Endothelial cell of umbilical vein (primary cell): ENCODE data around the gene TGM3. TPM values are rescaled to one million over a fixed set of nuclear protein-coding genes. Genes with fewer than 3 reads are reported as not detected.

ENCODE experiments used
- BruUV-seq: library from RNA; stranded (reverse); fragments of 400-500 nt; replicated peaks from 2 replicates; lab custom pipeline; 2021; lab: Mats Ljungman, UMichigan
- CTCF ChIA-PET: fragments of 300-600, 350-600 bp; sonication (Branson Sonifier 250); formaldehyde crosslinking; loops from one replicate; lab custom pipeline; 2021; ENCODE audit warnings: antibody characterized with exemption, inconsistent platforms; lab: Charles Lee
- POLR2A ChIA-PET: fragments of 300-600, 350-600 bp; sonication (Branson Sonifier 250); formaldehyde crosslinking; loops from one replicate; lab custom pipeline; 2021; ENCODE audit warnings: antibody characterized with exemption, inconsistent platforms; lab: Charles Lee
- DNase-seq: peaks from one replicate; pipeline ENCODE4 v3.0.0-alpha.2; 2011; ENCODE audit warnings: low read depth, low spot score
- FAIRE-seq: peaks from 2 replicates; lab custom pipeline; 2011; peaks lifted over from hg19 to GRCh38; lab: Jason Lieb, UNC
- H2AFZ ChIP-seq: 2 replicates; pipeline ENCODE4 v1.6.0; 2012; ENCODE audit warnings: low read depth, low read length, control low read depth, inconsistent platforms
- H3K27ac ChIP-seq: 2 replicates; pipeline ENCODE4 v1.5.1; 2011; ENCODE audit warnings: low read depth, mild to moderate bottlenecking, control low read depth, low read length, moderate library complexity; ENCODE audit not compliant: insufficient read depth
- H3K27me3 ChIP-seq, 2 experiments: 2 replicates each; pipeline versions ENCODE4 v1.6.0 to v1.6.1; 2011; ENCODE audit warnings: low read length in 2 of 2, mixed read lengths in 1 of 2; ENCODE audit not compliant: control insufficient read depth in 2 of 2, insufficient read depth in 2 of 2
- H3K36me3 ChIP-seq, 2 experiments: 2 replicates in 1 of 2; 3 replicates in 1 of 2; pipeline ENCODE4 v1.5.1; 2011; ENCODE audit warnings: low read length in 2 of 2, mild to moderate bottlenecking in 1 of 2, moderate library complexity in 1 of 2; ENCODE audit not compliant: control insufficient read depth in 2 of 2, insufficient read depth in 2 of 2; ENCODE audit errors: extremely low read depth in 1 of 2
- H3K4me1 ChIP-seq: 3 replicates; pipeline ENCODE4 v1.5.1; 2011; ENCODE audit warnings: mild to moderate bottlenecking, low read length; ENCODE audit not compliant: control insufficient read depth, insufficient read depth; ENCODE audit errors: extremely low read depth
- H3K4me2 ChIP-seq: 2 replicates; pipeline ENCODE4 v1.6.1; 2011; ENCODE audit warnings: low read length, control low read depth, mixed read lengths; ENCODE audit not compliant: insufficient read depth
- H3K4me3 ChIP-seq, 3 experiments: fragments of 200-600 bp in 1 of 3; sonication (generic), shearing (Covaris generic) in 1 of 3; replicated peaks in 1 of 3; 2 replicates each; pipeline ENCODE4 v1.5.1; 2011 to 2016; ENCODE audit warnings: control low read depth in 3 of 3, low read length in 3 of 3, mild to moderate bottlenecking in 2 of 3, inconsistent platforms in 1 of 3, low read depth in 1 of 3, moderate library complexity in 1 of 3; ENCODE audit not compliant: insufficient read depth in 1 of 3
- H3K79me2 ChIP-seq: 2 replicates; pipeline ENCODE4 v1.6.0; 2012; ENCODE audit warnings: low read length, inconsistent platforms; ENCODE audit not compliant: control insufficient read depth, insufficient read depth
- H3K9ac ChIP-seq: replicated peaks from 2 replicates; pipeline ENCODE3; 2011; ENCODE audit warnings: low read length, control low read depth; ENCODE audit not compliant: insufficient read depth; ENCODE audit errors: extremely low read depth
- H3K9me1 ChIP-seq: replicated peaks from 3 replicates; pipeline ENCODE4 v1.6.0; 2011; ENCODE audit warnings: mild to moderate bottlenecking, low read length; ENCODE audit not compliant: control insufficient read depth, insufficient read depth; ENCODE audit errors: extremely low read depth
- H3K9me3 ChIP-seq: replicated peaks from 2 replicates; pipeline ENCODE4 v1.5.1; 2012; ENCODE audit warnings: low read length, inconsistent platforms; ENCODE audit not compliant: control insufficient read depth, insufficient read depth
- H4K20me1 ChIP-seq: replicated peaks from 2 replicates; pipeline ENCODE3; 2011; ENCODE audit warnings: mild to moderate bottlenecking, low read length; ENCODE audit not compliant: control insufficient read depth, insufficient read depth; ENCODE audit errors: extremely low read depth
- EZH2 ChIP-seq: IDR thresholded peaks from 2 replicates; pipeline ENCODE4 v1.6.1; 2012; ENCODE audit warnings: borderline replicate concordance, low read depth, mild to moderate bottlenecking, moderate library complexity, low read length, inconsistent platforms; ENCODE audit not compliant: severe bottlenecking
- FOS ChIP-seq: IDR thresholded peaks from 2 replicates; pipeline ENCODE4 v1.6.1; 2011; ENCODE audit warnings: mild to moderate bottlenecking, low read length, moderate library complexity, borderline replicate concordance; ENCODE audit not compliant: insufficient read depth
- GATA2 ChIP-seq: IDR thresholded peaks from 2 replicates; pipeline ENCODE4 v1.7.0; 2011; ENCODE audit warnings: low read depth, mild to moderate bottlenecking, moderate library complexity, mixed read lengths, low read length; ENCODE audit not compliant: insufficient read length, insufficient read depth
- JUN ChIP-seq: IDR thresholded peaks from 2 replicates; pipeline ENCODE4 v1.6.1; 2011; ENCODE audit warnings: borderline replicate concordance, low read depth; ENCODE audit not compliant: insufficient read length, insufficient read depth
- MYC ChIP-seq: IDR thresholded peaks from one replicate; pipeline ENCODE4 v1.6.1; 2011; ENCODE audit warnings: mild to moderate bottlenecking, low read depth, low read length
- POLR2A ChIP-seq: IDR thresholded peaks from 2 replicates; pipeline ENCODE4 v1.6.1; 2012; ENCODE audit warnings: low read depth, mild to moderate bottlenecking, control low read depth, low read length
- POLR2AphosphoS5 ChIP-seq: IDR thresholded peaks from 2 replicates; pipeline ENCODE4 v1.6.1; 2012; ENCODE audit warnings: low read depth, mild to moderate bottlenecking, control low read depth, low read length, moderate library complexity; ENCODE audit not compliant: insufficient read depth
- dilution Hi-C: fragments of 300-500 bp; cut with MboI; formaldehyde crosslinking; loops from one replicate; pipeline ENCODE4 v1.15.0; 2019; ENCODE audit warnings: low sequenced_read_pairs; ENCODE audit not compliant: extremely low pct_ligation_motif_present
- intact Hi-C: fragments of 100-400 bp; cut with micrococcal nuclease; formaldehyde crosslinking; loops from one replicate; pipeline ENCODE4 v1.10.0; 2022
- polyA plus RNA-seq, 4 experiments: library from polyadenylated mRNA; depleted of rRNA in 3 of 4; stranded (reverse) in 3 of 4; unstranded in 1 of 4; fragments of >200 nt; gene quantifications; 2 replicates each; pipeline versions ENCODE4 v1.2.1 to v1.2.3, GENCODE V29; 2011 to 2012; ENCODE audit warnings: missing spikeins in 1 of 4
- total RNA-seq: library from RNA; stranded (reverse); gene quantifications from 2 replicates; pipeline ENCODE4 v1.2.3, GENCODE V29; 2021
- TF ChIP-seq, protein P1 (sequence below), 2 donors: IDR thresholded peaks; 1 replicate in 1 of 2; 2 replicates in 1 of 2; pipeline ENCODE4 v1.5.1; 2011; ENCODE audit warnings: low read length in 2 of 2, mild to moderate bottlenecking in 2 of 2, moderate library complexity in 2 of 2, control low read depth in 1 of 2, inconsistent platforms in 1 of 2, low read depth in 1 of 2; ENCODE audit not compliant: insufficient read depth in 1 of 2; ENCODE audit errors: extremely low read depth in 1 of 2
- TF ChIP-seq, protein P2 (sequence below): IDR thresholded peaks from 2 replicates; pipeline ENCODE4 v1.6.1; 2011; ENCODE audit not compliant: insufficient read depth, insufficient read length

The TGM3 gene
- total and polyA plus RNA-seq, 2 donors (not counting 3 experiments of a cell fraction or from before 2014, with no cell fraction given): not detected

DNA sequence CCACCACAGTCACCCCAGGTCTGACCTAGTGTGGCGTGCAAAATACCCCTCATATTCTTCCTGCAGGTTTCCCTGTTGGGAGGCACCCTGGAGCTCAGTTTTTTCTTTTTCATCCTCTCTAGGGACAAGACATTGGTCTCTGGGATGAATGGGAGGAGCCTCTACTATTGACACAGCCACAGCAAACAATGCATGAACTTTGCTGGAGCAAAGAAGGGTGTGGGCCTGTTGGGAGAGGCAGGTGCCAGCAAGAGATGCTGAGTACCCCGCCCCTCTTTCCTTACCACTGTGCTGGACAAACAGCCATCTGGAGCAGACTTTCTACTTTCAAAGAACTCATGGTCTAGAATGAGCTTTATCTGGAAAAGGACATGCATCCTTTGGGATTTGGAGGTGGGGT, 10.1 kb downstream of the TGM3 start:
- CTCF ChIA-PET: no interaction called here
- dilution Hi-C loops: no loop called here
- FAIRE-seq: no peak

More for the DNA sequence above, 10.1 kb downstream of the TGM3 start:
- Histone ChIP-seq H3K79me2 (no peaks in the 10 kb centered on the region), H3K27ac (no peak overlapping the region), H3K9me1 (no peaks in the 10 kb centered on the region), H3K9me3 (no peaks in the 10 kb centered on the region), H3K9ac (no peak overlapping the region), H4K20me1 (no peaks in the 10 kb centered on the region), H2AFZ (no peak overlapping the region), H3K27me3 (no peaks in the 10 kb centered on the region), H3K4me2 (no peak overlapping the region), H3K4me1 (no peaks in the 10 kb centered on the region), H3K36me3 (no peaks in the 10 kb centered on the region), H3K4me3 (no peak overlapping the region)
- DNase-seq: no peak
- TF ChIP-seq JUN (no peak), GATA2 (no peak), EZH2 (no peak), MYC (no peak), POLR2AphosphoS5 (no peak), POLR2A (no peak), FOS (no peak)
- TF ChIP-seq, protein P1, sequence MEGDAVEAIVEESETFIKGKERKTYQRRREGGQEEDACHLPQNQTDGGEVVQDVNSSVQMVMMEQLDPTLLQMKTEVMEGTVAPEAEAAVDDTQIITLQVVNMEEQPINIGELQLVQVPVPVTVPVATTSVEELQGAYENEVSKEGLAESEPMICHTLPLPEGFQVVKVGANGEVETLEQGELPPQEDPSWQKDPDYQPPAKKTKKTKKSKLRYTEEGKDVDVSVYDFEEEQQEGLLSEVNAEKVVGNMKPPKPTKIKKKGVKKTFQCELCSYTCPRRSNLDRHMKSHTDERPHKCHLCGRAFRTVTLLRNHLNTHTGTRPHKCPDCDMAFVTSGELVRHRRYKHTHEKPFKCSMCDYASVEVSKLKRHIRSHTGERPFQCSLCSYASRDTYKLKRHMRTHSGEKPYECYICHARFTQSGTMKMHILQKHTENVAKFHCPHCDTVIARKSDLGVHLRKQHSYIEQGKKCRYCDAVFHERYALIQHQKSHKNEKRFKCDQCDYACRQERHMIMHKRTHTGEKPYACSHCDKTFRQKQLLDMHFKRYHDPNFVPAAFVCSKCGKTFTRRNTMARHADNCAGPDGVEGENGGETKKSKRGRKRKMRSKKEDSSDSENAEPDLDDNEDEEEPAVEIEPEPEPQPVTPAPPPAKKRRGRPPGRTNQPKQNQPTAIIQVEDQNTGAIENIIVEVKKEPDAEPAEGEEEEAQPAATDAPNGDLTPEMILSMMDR (IDR thresholded peaks at IDR 0.05; ENCODE audit: extremely low read depth in 1 of 2, insufficient read depth in 1 of 2, low read depth in 1 of 2, low read length in 2 of 2): no peak
- TF ChIP-seq, protein P2, sequence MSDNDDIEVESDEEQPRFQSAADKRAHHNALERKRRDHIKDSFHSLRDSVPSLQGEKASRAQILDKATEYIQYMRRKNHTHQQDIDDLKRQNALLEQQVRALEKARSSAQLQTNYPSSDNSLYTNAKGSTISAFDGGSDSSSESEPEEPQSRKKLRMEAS: no peak
- POLR2A ChIA-PET: interaction anchor here (0.7 kb wide), 1 partner anchor 74 kb away, joined by 5 read pairs; no protein-coding TSS in a partner anchor
- no TSS peak for BruUV-seq
- intact Hi-C loops: no loop called here
